ENCODE results near the gene IFI27L2.
"Not testable (repeated sequence)": the region's sequence is repeated elsewhere in the genome, so short reads cannot be mapped to it uniquely, and the experiment has no call there.

IFI27L2 gene

DNA sequence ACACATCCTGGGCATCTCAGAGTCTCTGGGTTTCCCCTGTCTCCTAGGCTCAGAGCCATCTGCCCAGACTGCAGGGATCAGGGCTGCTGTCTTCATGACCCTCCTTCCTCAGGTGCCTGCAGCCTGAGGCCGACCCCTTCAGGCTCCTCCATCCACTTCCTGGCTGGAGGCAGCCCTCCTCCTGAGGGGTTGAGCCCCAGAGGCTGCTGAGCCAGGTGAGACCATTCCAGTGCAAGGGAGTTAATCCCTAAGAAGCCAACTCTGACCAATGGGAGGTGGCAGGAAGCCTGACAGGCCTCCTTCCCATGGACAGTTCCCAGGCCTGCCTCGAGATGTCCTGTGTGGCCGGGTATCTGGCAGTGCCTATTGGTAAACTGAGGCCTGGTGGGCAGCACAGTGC is 36.3 kb upstream of the IFI27L2 start:
- H3K4me1 ChIP-seq (ENCODE audit: insufficient read depth, low read length), result no peaks in the 10 kb centered on the region
- no peak overlapping the region for H3K4me3 ChIP-seq (ENCODE audit: low read depth in 1 of 2, low read length in 2 of 2)
- H3K27me3 ChIP-seq (ENCODE audit: control insufficient read depth in 1 of 2, insufficient read depth in 2 of 2, low read length in 2 of 2), result peaks cover 0 to 6% of the 10 kb centered on the region in 2 donors
- H3K9ac ChIP-seq (ENCODE audit: low read length), result no peak overlapping the region
- no peak overlapping the region for H3K27ac ChIP-seq (ENCODE audit: low read depth, low read length)
- no peaks in the 10 kb centered on the region for H3K9me3 ChIP-seq (ENCODE audit: low read length)
- no peaks in the 10 kb centered on the region for H3K36me3 ChIP-seq (ENCODE audit: insufficient read depth, low read length)

GRCh38 chr14:94164685-94165431 is 35.5 kb upstream of the IFI27L2 start:
- H3K27me3 ChIP-seq (ENCODE audit: control insufficient read depth in 1 of 2, insufficient read depth in 2 of 2, low read length in 2 of 2), result peaks cover 0 to 6% of the 10 kb centered on the region in 2 donors
- H3K36me3 ChIP-seq (ENCODE audit: insufficient read depth, low read length), result no peaks in the 10 kb centered on the region
- no peak overlapping the region for H3K9ac ChIP-seq (ENCODE audit: low read length)
- H3K4me3 ChIP-seq (ENCODE audit: low read depth in 1 of 2, low read length in 2 of 2), result no peak overlapping the region
- H3K4me1 ChIP-seq (ENCODE audit: insufficient read depth, low read length), result no peaks in the 10 kb centered on the region
- H3K9me3 ChIP-seq (ENCODE audit: low read length), result no peaks in the 10 kb centered on the region
- H3K27ac ChIP-seq (ENCODE audit: low read depth, low read length), result no peak overlapping the region

DNA sequence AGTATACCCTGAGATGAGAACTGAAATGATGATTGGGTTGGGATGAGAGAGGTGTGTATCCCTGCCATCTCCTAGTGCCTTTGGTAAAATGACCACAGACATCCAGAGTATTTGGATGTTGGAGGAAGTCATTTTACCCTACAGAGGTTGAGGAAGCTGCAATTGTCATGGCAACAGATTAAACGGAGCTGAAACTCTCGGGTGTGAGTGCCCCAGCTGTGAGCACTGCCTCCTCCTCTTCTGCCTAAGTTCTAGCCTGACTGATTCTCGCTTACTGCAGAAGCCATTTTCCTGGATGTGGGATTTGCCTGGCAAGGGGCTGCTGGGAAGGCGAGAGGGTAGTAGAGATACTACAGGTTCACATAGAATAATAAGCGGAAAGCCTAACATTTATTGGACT is 34.4 kb upstream of the IFI27L2 start:
- no peak overlapping the region for H3K4me3 ChIP-seq (ENCODE audit: low read depth in 1 of 2, low read length in 2 of 2)
- H3K27me3 ChIP-seq (ENCODE audit: control insufficient read depth in 1 of 2, insufficient read depth in 2 of 2, low read length in 2 of 2), result peaks cover 0 to 6% of the 10 kb centered on the region in 2 donors
- no peaks in the 10 kb centered on the region for H3K9me3 ChIP-seq (ENCODE audit: low read length)
- H3K9ac ChIP-seq (ENCODE audit: low read length), result no peak overlapping the region
- H3K36me3 ChIP-seq (ENCODE audit: insufficient read depth, low read length), result no peaks in the 10 kb centered on the region
- H3K4me1 ChIP-seq (ENCODE audit: insufficient read depth, low read length), result no peaks in the 10 kb centered on the region
- H3K27ac ChIP-seq (ENCODE audit: low read depth, low read length), result no peak overlapping the region

- H3K36me3 ChIP-seq (ENCODE audit: insufficient read depth, low read length), result no peaks in the 10 kb centered on the region
- no peaks in the 10 kb centered on the region for H3K9me3 ChIP-seq (ENCODE audit: low read length)
- no peak overlapping the region for H3K4me3 ChIP-seq (ENCODE audit: low read depth in 1 of 2, low read length in 2 of 2)
- peaks cover 0 to 6% of the 10 kb centered on the region in 2 donors for H3K27me3 ChIP-seq (ENCODE audit: control insufficient read depth in 1 of 2, insufficient read depth in 2 of 2, low read length in 2 of 2)
- H3K4me1 ChIP-seq (ENCODE audit: insufficient read depth, low read length), result no peaks in the 10 kb centered on the region
- H3K27ac ChIP-seq (ENCODE audit: low read depth, low read length), result no peak overlapping the region
- H3K9ac ChIP-seq (ENCODE audit: low read length), result no peak overlapping the region
Observed at GRCh38 chr14:94162466-94162865, 33.1 kb upstream of the IFI27L2 start.

- no peaks in the 10 kb centered on the region for H3K9me3 ChIP-seq (ENCODE audit: low read length)
- H3K36me3 ChIP-seq (ENCODE audit: insufficient read depth, low read length), result no peaks in the 10 kb centered on the region
- no peaks in the 10 kb centered on the region for H3K4me1 ChIP-seq (ENCODE audit: insufficient read depth, low read length)
- peaks cover 0 to 6% of the 10 kb centered on the region in 2 donors for H3K27me3 ChIP-seq (ENCODE audit: control insufficient read depth in 1 of 2, insufficient read depth in 2 of 2, low read length in 2 of 2)
- no peak overlapping the region for H3K4me3 ChIP-seq (ENCODE audit: low read depth in 1 of 2, low read length in 2 of 2)
- no peak overlapping the region for H3K27ac ChIP-seq (ENCODE audit: low read depth, low read length)
- no peak overlapping the region for H3K9ac ChIP-seq (ENCODE audit: low read length)
Observed at GRCh38 chr14:94161981-94162380, 32.6 kb upstream of the IFI27L2 start.

DNA sequence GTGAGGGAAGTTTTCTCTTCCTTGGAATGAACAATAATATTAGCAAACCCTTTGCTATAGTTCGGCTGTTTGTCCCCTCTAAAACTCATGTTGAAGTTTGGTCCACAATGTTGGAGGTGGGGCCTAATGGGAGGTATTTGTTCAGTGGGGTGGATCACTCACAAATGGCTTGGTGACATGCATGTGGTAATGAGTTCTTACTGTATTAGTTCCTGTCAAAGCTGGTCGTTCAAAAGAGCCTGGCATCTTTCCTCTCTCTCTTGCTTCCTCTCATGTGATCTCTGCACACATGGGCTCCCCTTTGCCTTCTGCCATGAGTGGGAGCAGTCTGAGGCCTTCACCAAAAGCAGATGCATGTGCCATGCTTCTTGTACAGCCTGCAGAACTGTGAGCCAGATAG is 31.7 kb upstream of the IFI27L2 start:
- Histone ChIP-seq H3K9me3 (ENCODE audit: low read length) (no peaks in the 10 kb centered on the region), H3K27me3 (ENCODE audit: control insufficient read depth in 1 of 2, insufficient read depth in 2 of 2, low read length in 2 of 2) (peaks cover 0 to 6% of the 10 kb centered on the region in 2 donors), H3K4me3 (ENCODE audit: low read depth in 1 of 2, low read length in 2 of 2) (no peak overlapping the region)

GRCh38 chr14:94158239-94158883 is 29.0 kb upstream of the IFI27L2 start:
- Histone ChIP-seq H3K27ac (ENCODE audit: low read depth, low read length) (no peak overlapping the region), H3K36me3 (ENCODE audit: insufficient read depth, low read length) (no peaks in the 10 kb centered on the region), H3K4me3 (ENCODE audit: low read depth in 1 of 2, low read length in 2 of 2) (no peak overlapping the region), H3K4me1 (ENCODE audit: insufficient read depth, low read length) (no peaks in the 10 kb centered on the region), H3K9ac (ENCODE audit: low read length) (no peak overlapping the region), H3K9me3 (ENCODE audit: low read length) (no peaks in the 10 kb centered on the region), H3K27me3 (ENCODE audit: control insufficient read depth in 1 of 2, insufficient read depth in 2 of 2, low read length in 2 of 2) (no peaks in the 10 kb centered on the region)

More for the DNA sequence above, 31.7 kb upstream of the IFI27L2 start:
- no peaks in the 10 kb centered on the region for H3K4me1 ChIP-seq (ENCODE audit: insufficient read depth, low read length)
- no peak overlapping the region for H3K27ac ChIP-seq (ENCODE audit: low read depth, low read length)
- no peaks in the 10 kb centered on the region for H3K36me3 ChIP-seq (ENCODE audit: insufficient read depth, low read length)
- no peak overlapping the region for H3K9ac ChIP-seq (ENCODE audit: low read length)

GRCh38 chr14:94157197-94157596 is 27.8 kb upstream of the IFI27L2 start:
- Histone ChIP-seq H3K36me3 (ENCODE audit: insufficient read depth, low read length) (no peaks in the 10 kb centered on the region), H3K4me3 (ENCODE audit: low read depth in 1 of 2, low read length in 2 of 2) (no peak overlapping the region), H3K27ac (ENCODE audit: low read depth, low read length) (no peak overlapping the region), H3K4me1 (ENCODE audit: insufficient read depth, low read length) (no peaks in the 10 kb centered on the region), H3K9ac (ENCODE audit: low read length) (no peak overlapping the region), H3K9me3 (ENCODE audit: low read length) (no peaks in the 10 kb centered on the region), H3K27me3 (ENCODE audit: control insufficient read depth in 1 of 2, insufficient read depth in 2 of 2, low read length in 2 of 2) (no peaks in the 10 kb centered on the region)

- not testable (repeated sequence) for H3K4me3 ChIP-seq (ENCODE audit: low read depth in 1 of 2, low read length in 2 of 2); H3K27me3 ChIP-seq (ENCODE audit: control insufficient read depth in 1 of 2, insufficient read depth in 2 of 2, low read length in 2 of 2); H3K36me3 ChIP-seq (ENCODE audit: insufficient read depth, low read length); H3K4me1 ChIP-seq (ENCODE audit: insufficient read depth, low read length); H3K27ac ChIP-seq (ENCODE audit: low read depth, low read length); H3K9me3 ChIP-seq (ENCODE audit: low read length); H3K9ac ChIP-seq (ENCODE audit: low read length)
Observed at GRCh38 chr14:94156143-94156542, 26.7 kb upstream of the IFI27L2 start.

GRCh38 chr14:94153750-94154342 is 24.4 kb upstream of the IFI27L2 start:
- Histone ChIP-seq H3K4me3 (ENCODE audit: low read depth in 1 of 2, low read length in 2 of 2) (no peak overlapping the region), H3K27ac (ENCODE audit: low read depth, low read length) (no peak overlapping the region), H3K9ac (ENCODE audit: low read length) (no peak overlapping the region), H3K36me3 (ENCODE audit: insufficient read depth, low read length) (no peaks in the 10 kb centered on the region), H3K9me3 (ENCODE audit: low read length) (no peaks in the 10 kb centered on the region), H3K4me1 (ENCODE audit: insufficient read depth, low read length) (no peaks in the 10 kb centered on the region), H3K27me3 (ENCODE audit: control insufficient read depth in 1 of 2, insufficient read depth in 2 of 2, low read length in 2 of 2) (no peaks in the 10 kb centered on the region)

GRCh38 chr14:94152676-94153075 is 23.3 kb upstream of the IFI27L2 start:
- Histone ChIP-seq H3K4me1 (ENCODE audit: insufficient read depth, low read length) (no peaks in the 10 kb centered on the region), H3K27me3 (ENCODE audit: control insufficient read depth in 1 of 2, insufficient read depth in 2 of 2, low read length in 2 of 2) (no peaks in the 10 kb centered on the region), H3K9ac (ENCODE audit: low read length) (no peak overlapping the region), H3K27ac (ENCODE audit: low read depth, low read length) (no peak overlapping the region), H3K4me3 (ENCODE audit: low read depth in 1 of 2, low read length in 2 of 2) (no peak overlapping the region), H3K9me3 (ENCODE audit: low read length) (no peaks in the 10 kb centered on the region), H3K36me3 (ENCODE audit: insufficient read depth, low read length) (no peaks in the 10 kb centered on the region)
